ENCODE measurements around the gene PLEKHG1. TPM values are rescaled to one million over a fixed set of nuclear protein-coding genes. Genes with fewer than 3 reads are reported as not detected.

Gene PLEKHG1
- total RNA-seq, result 24.5 TPM

DNA sequence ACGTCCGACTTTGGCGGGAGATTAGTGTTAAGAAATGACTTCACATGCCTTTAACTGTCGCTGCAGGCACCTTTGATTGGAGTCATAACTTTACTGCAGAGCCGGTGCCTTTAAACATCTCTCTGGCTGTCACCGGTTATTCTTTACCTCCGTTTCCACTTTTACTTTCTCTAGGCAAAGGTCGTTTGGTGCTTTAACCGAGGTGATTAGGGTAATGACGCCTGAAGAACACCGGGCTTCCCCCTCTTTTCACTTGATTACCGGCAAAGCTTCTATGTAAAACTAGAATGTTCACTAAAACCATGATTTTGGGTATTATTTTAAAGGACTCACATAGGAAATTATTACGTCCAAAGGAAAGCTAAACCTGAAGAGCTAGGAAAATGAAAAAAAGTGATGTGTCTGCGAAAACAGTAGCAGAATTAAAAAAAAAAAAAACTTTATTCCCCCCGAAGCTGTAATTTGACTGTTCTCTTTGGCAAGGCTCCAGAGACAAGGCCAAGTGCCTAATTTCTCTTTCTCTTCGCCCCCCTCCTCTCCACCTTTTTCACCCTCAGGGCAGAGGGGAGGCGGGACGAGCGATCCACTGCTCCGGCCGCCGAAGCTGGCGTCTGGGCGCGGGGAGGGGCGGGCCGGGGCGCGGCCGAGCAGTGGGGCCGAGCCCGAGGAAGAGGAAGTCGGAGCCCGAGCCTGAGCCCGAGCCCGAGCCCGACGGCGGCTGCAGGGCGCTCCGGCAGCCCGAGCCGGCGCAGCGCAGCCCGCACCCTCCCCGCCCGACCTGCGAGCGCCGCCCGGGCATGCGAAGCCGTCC, at the start of gene PLEKHG1:
Gene PLEKHG1, plus strand, starts transcription at position 687 of the 811 bp plus-strand sequence. CDS start 133,797 bp downstream, outside the sequence.
- peak; percentile 78 for DNase-seq (ENCODE audit: low spot score)

DNA sequence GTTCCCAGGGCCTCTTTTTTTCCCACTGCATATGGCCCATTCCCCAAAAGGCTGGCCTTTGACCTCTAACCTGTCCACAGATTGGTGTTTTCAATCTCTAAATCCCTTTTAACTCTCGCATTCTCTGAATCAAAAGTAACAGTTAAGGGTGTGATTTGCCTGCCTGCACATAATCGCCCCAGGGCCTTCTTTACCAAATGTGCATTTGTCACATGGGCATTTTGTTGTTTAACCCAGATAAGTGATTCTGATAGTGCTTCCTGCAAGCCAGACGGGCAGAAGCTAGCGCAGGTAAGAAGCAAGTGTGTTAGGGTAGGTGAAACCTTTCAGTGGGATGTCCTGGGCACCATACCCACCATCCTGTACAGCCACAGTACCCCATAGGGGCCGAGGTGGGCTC, 49.4 kb upstream of the PLEKHG1 start:
- DNase-seq (ENCODE audit: low spot score), result no peak

DNA sequence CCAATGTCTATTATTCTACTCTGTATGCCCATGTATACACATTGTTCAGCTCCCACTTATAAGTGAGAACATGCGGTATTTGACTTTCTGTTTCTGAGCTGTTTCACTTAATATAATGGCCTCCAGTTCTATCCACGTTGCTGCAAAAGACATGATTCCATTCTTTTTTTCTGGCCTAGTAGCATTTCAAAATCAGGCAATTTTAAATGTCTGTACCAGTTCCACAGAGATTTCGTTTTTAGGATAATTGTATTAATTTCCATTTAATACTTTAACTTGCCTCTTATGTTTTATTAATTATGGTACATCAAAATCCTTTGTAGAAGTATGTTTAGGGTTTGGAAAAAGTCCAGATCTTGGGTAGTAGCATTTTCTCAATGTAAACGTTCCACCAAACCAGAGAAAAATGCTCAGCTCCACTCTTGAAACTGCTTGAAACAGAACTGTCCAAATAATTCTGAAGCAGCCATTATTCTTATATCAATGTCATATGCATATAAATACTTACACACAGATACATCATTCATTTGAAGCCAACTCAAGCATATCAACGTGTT, 42.6 kb upstream of the PLEKHG1 start:
- no peak for DNase-seq (ENCODE audit: low spot score)

DNA sequence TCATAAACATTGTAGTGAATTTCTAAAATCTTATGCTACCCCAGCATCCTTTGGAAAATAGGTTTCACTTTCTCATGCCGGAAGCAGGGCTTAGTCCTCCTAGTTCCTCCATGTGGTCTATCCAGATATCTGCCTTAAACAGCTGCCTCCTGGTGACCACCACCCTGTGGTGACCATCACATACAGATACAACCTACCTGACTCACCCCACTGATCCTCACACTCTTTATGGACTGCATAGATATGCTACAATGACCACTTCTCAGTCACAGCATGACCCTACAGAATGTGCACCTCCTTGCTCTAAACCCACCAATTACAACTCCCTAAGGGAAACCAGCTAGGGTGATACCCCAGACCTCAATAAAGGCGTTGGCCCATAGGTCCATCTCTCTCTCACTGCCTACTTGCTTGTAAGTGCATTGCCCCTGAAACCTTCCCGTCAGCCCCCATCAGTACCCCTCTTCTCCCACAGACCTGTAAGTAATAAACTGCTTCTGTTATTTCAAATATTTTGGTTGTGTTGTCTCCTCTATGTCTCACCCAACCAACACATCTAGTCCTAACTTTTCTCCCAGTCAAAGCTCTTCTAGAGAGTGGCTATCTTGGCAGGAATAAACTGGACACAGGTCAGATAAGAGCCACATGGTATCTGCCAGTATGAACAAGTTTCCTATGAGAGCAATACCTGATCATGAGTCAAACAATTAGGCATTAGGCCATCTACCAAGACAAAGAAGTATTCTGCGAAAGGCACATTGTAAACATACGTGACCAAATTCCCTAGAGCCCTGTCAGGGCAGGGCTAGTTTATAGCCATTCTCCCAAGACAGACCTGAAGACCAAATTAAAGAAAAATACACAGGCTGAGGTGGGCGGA, 39.4 kb upstream of the PLEKHG1 start:
- DNase-seq (ENCODE audit: low spot score), result no peak

DNA sequence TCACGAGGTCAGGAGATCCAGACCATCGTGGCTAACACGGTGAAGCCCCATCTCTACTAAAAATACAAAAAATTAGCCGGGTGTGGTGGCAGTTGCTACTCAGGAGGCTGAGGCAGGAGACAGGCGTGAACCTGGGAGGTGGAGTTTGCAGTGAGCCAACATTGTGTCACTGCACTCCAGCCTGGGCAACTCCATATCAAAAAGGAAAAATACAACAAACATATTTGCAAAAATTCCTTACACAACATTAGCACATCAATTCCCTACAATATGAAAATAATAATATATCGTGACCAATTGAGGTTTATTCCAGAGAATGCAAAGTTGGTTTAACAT, 38.8 kb upstream of the PLEKHG1 start:
- DNase-seq (ENCODE audit: low spot score), result no peak

DNA sequence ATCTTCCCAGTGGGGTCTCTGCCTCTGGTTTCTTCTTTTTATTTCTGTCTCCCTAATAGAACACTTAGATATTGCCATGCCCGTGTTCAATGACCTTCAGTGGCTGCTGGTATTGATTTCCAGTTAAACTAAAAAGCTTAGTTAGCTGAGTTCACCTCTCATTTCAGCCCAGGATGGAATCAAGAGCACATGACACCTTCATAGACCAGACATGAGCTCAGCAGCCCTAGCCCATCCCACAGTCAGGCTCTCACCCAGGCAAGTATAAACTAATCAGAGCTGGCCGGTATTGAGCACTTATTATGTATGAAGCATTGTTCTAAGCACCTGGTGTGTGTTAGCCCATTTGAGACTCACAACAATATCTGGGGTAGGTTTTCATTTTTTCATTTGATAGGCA, 33.7 kb upstream of the PLEKHG1 start:
- no peak for DNase-seq (ENCODE audit: low spot score)

DNA sequence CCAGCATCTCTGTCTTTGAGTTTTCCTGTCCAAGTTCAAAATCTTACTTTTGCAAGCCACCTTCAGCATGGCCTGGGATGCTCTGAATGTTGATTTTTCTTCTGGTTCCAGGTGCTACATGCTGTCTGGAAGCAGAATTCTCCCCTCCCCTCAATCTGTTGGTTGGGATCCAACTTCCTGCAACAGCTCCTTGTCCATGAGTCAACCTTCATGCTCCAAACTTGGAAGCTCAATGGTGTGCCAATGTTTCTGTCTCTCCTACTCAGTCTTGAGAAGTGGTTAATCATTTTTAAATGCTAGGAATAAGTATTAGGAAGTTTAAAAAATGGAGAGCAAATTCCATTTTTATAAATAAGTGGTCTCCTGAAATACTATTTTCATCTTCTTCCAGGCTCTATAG, 33.2 kb upstream of the PLEKHG1 start:
- DNase-seq (ENCODE audit: low spot score), result no peak

DNA sequence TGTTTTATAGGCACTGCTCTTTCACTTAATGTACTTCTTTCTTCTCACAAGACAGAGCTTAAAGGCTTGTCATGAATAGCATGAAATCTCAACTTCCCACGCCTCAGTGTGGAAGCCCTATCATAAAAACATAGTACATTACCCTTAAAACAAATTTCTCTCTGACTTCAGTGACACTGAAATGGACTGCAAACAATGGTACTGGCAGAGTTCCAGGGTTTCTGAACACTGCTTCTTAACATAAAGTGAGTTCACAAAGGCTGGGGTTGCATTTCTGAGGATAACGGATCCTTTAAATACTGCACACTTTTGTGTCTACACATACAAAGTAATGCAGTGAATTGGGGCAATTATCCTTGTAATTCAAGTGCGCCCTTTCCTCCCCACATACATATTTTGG, 32.3 kb upstream of the PLEKHG1 start:
- no peak for DNase-seq (ENCODE audit: low spot score)

DNA sequence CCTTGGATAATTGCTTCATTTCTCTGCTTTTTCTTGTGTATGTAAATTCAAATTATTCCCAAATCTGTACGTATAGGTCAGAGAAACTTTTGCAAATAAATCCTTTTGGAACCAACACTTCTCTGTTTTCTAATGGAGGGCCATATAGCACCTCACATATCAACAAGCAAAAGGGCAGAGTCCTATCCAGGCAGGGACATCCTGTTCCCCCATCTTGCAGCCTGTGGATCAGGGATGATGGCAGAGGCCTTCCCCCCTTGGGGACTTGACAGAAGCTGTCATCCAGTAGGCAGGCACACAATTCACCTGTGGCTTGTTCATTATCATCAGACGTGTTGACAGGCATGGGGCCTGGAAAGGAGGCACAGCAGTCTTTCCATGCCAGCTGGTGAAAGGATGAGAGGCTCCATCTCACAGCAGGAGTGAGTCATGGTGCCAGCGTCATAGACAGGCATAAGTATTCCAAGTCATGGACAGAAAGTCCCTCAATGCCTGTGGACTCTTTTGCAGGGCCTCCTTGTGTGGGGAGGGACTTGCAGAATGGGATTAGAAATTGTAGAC, 31.8 kb upstream of the PLEKHG1 start:
- no peak for DNase-seq (ENCODE audit: low spot score)

DNA sequence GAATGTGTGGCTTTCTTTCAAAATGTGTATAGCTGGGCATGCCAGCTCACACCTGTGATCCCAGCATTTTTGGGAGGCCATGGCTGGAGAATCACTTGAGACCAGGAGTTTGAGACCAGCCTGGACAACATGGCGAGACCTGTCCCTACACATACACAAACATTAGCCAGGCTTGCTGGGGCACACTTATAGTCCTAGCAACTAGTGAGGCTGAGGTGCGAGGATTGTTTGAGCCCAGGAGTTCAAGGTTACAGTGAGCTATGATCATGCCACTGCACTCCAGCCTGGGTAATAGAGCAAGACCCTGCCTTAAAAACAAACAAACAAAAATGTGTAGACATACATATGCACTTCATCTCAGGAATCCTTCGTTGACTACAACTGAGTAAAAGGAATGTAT, 31.1 kb upstream of the PLEKHG1 start:
- no peak for DNase-seq (ENCODE audit: low spot score)

DNA sequence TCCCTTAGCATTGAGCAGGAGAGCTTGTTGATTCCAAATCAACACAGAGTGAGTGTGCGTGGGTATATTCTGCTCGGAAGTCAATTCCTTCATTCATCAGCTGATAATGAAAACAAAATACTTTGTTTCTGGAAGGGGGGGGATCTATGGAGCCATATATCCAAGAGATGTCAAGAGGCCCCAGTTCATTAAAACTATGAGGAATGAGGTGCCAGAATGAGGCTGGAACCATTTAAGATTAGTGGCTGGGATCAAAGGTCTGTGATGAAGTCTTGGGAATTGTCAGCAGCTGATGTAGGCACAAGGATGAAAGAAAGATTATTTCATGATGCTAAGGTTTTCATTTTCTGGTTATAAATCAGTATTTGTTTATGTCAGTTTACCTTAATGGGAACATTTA, 30.5 kb upstream of the PLEKHG1 start:
- DNase-seq (ENCODE audit: low spot score), result no peak

DNA sequence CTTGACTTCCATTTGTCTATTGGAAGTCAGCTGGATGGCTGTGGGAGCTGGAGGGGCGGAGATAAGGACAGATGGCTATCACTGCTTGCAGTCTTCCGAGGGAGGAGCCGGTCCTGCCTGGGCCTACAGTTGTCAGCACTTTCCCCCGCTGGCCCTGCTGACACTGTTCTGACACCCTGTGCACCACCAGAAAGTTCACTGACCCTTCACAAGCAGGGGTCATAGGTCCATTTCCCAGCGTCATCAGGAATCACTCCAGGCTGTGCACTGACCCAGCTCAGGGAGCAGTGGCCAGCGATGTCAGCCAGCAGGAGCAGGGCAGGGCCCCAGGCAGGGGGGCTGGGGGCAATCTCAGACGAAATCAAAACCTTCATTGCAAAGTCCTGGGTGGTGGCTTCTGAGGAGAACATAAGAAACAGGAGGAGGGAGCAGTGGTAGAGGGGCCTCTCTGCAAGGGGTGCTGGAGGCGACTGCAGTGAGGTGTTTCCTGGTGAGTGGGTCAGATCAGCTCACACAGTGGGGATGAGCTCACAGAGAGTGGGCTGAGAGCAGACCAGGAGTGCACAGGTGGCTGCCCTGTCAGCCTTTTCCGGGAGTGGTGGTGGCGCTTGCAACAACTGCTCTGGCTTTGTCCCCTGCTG, 26.5 kb upstream of the PLEKHG1 start:
- DNase-seq (ENCODE audit: low spot score), result no peak

DNA sequence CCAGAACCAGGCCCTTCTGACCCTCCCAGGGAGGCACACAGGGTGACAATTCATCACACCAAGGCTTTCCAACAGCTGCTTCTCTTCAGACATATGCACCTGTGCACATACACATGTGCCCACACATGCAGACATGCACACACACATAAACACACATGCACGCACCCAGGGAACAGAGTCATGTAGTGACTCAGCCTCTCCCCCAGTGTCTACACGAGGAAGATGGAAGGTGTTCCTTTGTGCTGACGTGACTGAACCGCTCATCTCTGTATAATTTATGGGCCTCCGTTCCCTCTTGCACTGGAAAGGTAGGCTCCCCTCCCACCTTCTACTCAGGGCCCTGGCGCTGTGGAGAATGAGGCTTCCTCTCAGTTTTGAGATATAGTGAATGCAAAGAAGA, 23.8 kb upstream of the PLEKHG1 start:
- no peak for DNase-seq (ENCODE audit: low spot score)

DNA sequence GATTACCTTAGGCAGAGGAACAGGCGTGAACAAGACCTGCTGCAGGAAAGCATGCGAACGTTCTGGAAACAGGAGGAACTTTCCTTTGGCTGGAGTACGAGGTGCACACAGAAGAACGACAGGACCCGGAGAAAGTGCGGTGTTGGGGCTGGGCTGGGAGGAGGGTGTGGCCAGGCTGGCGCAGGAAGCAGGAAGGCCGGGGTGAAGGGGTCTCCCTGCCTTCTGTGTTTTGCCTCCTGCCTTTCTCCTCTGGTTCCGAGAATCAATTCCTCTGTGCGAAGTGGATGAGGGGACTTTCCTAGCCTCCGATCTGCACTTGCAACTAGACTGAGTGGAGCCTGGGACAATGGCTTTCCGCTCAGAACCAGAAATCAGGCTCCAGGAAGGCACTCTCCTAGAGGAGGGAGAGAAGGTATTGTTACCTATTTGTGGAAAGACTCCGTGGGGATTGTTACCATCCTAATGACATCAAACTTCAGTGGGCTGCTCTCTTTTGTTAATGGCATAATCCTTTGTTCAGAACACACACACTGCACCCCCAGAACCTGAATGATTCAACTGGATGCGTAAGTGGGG, 22.9 kb upstream of the PLEKHG1 start:
- DNase-seq (ENCODE audit: low spot score), result no peak

DNA sequence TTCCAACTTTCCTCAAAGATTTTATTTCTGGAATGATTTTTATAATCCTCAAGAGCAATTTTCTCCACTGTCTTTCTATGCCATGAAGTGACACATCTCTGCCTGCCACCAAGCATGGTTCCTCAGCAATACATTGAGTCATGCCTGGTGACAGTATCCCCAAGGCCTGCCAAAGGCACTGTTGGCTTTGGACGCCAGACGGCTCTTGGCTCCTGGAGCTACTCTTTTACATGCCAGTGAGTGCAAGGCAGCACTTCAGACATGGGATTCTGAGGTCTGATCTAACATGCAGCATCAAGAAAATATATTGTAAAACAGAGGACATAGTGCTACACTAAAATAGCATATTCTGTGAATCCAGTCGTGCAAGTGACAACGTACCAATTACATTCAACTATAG, 20.1 kb upstream of the PLEKHG1 start:
- DNase-seq (ENCODE audit: low spot score), result no peak

DNA sequence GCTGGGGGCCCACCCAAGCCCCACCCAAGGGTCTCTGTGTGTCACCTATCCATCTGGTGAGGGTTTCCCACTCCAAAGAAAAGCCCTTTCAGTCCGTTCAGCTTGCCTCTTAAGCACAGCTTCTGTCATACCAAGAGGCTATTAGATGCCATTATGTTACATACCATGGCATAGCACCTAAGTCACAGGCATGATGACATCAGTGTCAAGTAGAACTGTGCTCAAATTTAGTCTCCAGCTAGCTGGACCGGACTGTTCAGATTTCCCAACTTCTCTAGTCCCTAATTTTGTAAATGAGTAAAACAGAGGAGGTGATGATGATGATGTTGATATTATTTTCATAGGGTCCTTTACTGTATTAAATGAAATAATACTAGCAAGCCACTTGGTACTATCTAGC, 19.2 kb upstream of the PLEKHG1 start:
- DNase-seq (ENCODE audit: low spot score), result no peak

DNA sequence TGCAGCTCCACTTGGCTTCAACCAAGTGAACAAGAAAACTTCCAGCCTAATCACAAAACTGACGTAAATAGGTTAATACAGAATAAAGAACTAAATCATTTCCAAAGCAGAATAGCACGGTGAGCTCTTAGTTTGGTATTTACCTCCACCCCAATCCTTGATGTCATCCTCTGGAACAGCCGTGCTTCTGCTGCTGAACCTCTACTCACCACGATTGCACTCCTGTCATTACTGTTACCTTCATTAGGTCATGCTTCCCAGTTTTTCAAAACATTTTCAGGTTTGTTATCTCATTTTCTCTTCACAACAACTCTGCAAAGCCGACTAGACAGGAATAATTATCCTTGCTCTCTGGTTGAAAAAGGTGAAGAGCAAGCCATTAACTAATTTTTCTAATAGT, 15.6 kb upstream of the PLEKHG1 start:
- no peak for DNase-seq (ENCODE audit: low spot score)

DNA sequence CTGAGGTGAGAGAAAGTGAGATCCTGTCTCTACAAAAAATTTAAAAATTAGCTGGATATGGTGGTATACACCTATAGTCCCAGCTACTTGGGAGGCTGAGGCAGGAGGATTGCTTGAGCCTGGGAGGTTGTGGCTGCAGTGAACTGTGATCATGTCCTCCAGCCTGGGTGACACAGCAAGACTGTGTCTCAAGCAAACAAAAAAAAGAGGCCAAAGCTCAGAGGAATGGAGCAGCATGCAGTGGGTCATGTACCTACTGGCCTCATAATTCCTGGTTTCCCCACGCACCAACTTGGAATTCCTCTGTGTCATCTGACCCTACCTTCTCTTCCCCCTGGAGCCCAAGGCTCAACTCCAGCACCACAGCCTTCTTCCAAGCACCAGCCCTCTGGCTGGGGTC, 15.1 kb upstream of the PLEKHG1 start:
- no peak for DNase-seq (ENCODE audit: low spot score)

DNA sequence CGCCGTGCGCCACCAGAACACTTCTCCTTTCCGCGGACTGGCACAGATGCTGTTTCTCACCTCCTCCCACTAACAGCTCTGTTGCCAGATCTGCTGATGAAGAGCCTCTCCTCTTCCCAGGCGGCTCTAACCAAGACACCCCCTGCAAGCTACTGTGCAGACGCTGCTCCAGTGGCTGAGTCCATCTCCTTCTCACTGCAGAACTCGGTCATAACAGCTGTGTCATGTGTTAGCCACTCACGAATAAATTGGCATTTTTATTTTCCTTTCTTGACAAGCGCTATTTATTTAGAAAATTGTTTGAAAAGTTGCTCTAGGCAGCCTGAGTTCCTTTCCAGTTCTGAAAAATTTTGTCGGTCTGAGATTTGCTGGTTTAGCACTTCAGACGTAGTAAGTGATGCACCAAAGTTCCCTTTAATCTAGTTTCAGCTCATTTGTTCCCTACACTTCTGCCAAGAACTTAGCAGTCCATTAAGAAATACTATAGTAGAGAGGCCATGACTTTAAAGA, 12.8 kb upstream of the PLEKHG1 start:
- no peak for DNase-seq (ENCODE audit: low spot score)

DNA sequence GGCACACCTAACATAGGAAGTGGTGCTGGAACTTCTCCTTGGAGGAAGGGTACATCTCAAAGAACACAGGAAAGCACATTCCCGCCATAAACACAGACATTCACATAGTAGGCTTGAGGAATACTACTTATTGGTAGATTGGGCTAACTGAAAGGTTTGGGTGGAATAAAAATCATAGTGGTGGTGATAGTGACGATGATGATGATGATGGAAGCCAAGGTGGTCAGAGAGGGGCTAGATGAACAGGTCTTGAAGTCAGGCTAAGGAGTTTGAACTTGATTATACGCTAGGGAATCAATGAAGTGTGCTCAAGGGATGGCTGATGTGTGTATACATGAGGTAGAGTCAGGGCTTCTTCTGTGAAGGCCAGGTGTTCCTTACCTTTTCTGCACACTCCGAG, 12.0 kb upstream of the PLEKHG1 start:
- no peak for DNase-seq (ENCODE audit: low spot score)

DNA sequence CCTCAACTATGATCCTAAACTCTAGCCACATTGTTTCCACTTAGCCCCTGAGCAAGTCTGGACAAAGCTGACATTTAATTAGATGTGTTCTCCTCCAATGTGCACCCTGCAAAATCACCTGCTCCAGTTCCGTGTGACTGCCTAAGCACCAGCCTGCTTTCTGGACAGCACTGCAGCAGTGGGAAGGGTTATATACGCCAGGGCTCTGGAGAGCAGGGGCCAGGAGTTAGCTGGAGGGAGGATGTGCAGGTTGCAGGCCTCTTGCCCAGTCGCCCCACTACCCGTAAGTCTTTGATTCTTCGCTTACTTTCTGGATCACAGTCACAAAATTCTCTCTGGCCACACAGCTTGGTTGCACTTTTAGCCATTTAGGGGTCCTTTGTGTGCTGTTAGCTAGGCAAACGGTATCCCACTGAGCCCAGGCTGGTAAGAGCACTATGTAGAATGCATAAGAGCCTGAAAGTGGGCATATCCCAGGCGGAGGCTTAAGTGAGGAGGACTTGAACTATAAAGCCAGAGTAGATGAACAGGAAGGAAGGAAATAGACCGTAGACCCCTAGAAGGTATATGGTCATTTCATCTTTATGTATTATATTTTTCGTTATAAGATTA, 10.7 kb upstream of the PLEKHG1 start:
- DNase-seq (ENCODE audit: low spot score), result no peak

All from mucosa of gallbladder (tissue), 1 donor.